Trophoblast cell (in vitro differentiated cells and primary cell): ENCODE data around the gene CAB39.
A peak's percentile ranks its signal among the peaks of the same experiment; 100 is the strongest.

ENCODE experiments used
- DNase-seq, 2 donors: peaks; one replicate each; pipeline ENCODE4 v3.0.0-alpha.2; 2016
- H2AFZ ChIP-seq: 2 replicates; pipeline ENCODE4 v1.6.1; 2013; ENCODE audit warnings: low read length, moderate library complexity, mild to moderate bottlenecking; ENCODE audit not compliant: insufficient read depth, poor library complexity
- H2AK5ac ChIP-seq: 2 replicates; pipeline ENCODE4 v1.6.1; 2013; ENCODE audit warnings: mild to moderate bottlenecking, low read length
- H2BK120ac ChIP-seq: 2 replicates; pipeline ENCODE4 v1.6.1; 2013; ENCODE audit warnings: low read length, mild to moderate bottlenecking, moderate library complexity; ENCODE audit not compliant: insufficient read depth, poor library complexity
- H2BK12ac ChIP-seq: 2 replicates; pipeline ENCODE4 v1.6.1; 2013; ENCODE audit warnings: mild to moderate bottlenecking, low read length, moderate library complexity
- H2BK5ac ChIP-seq: 2 replicates; pipeline ENCODE4 v1.6.1; 2013; ENCODE audit warnings: low read length, low read depth, moderate library complexity, mild to moderate bottlenecking; ENCODE audit not compliant: poor library complexity
- H3K14ac ChIP-seq: 2 replicates; pipeline ENCODE4 v1.6.1; 2013; ENCODE audit warnings: mild to moderate bottlenecking, low read length
- H3K18ac ChIP-seq: 2 replicates; pipeline ENCODE4 v1.6.1; 2013; ENCODE audit warnings: mild to moderate bottlenecking, low read length
- H3K23ac ChIP-seq: 2 replicates; pipeline ENCODE4 v1.6.1; 2013; ENCODE audit warnings: low read length
- H3K27ac ChIP-seq: 2 replicates; pipeline ENCODE4 v1.5.1; 2013; ENCODE audit warnings: low read depth, mild to moderate bottlenecking, inconsistent platforms, low read length, moderate library complexity
- H3K27me3 ChIP-seq: 2 replicates; pipeline ENCODE4 v1.6.1; 2013; ENCODE audit warnings: inconsistent platforms, mild to moderate bottlenecking, low read length, moderate library complexity; ENCODE audit not compliant: insufficient read depth
- H3K36me3 ChIP-seq, 2 experiments: 1 replicate in 1 of 2; 2 replicates in 1 of 2; pipeline ENCODE4 v1.6.1; 2013; ENCODE audit warnings: low read length in 2 of 2, mild to moderate bottlenecking in 2 of 2, moderate library complexity in 1 of 2; ENCODE audit not compliant: insufficient read depth in 2 of 2, control insufficient read depth in 1 of 2
- H3K4ac ChIP-seq: 2 replicates; pipeline ENCODE4 v1.6.1; 2013; ENCODE audit warnings: low read depth, mild to moderate bottlenecking, low read length, moderate library complexity
- H3K4me1 ChIP-seq, 2 experiments: 1 replicate in 1 of 2; 2 replicates in 1 of 2; pipeline ENCODE4 v1.6.1; 2013; ENCODE audit warnings: low read length in 2 of 2, mild to moderate bottlenecking in 2 of 2, moderate library complexity in 1 of 2; ENCODE audit not compliant: insufficient read depth in 2 of 2, control insufficient read depth in 1 of 2
- H3K4me2 ChIP-seq: 2 replicates; pipeline ENCODE4 v1.6.1; 2013; ENCODE audit warnings: inconsistent platforms, mild to moderate bottlenecking, low read length, moderate library complexity
- H3K4me3 ChIP-seq: 2 replicates; pipeline ENCODE4 v1.5.1; 2013; ENCODE audit warnings: mild to moderate bottlenecking, low read depth, low read length, inconsistent platforms
- H3K79me1 ChIP-seq: one replicate; pipeline ENCODE4 v1.6.1; 2013; ENCODE audit warnings: low read length
- H3K79me2 ChIP-seq: 2 replicates; pipeline ENCODE4 v1.6.1; 2013; ENCODE audit warnings: low read length, mild to moderate bottlenecking; ENCODE audit not compliant: control insufficient read depth, insufficient read depth, poor library complexity
- H3K9ac ChIP-seq: 2 replicates; pipeline ENCODE4 v1.6.1; 2013; ENCODE audit warnings: mild to moderate bottlenecking, low read length
- H3K9me3 ChIP-seq: 2 replicates; pipeline ENCODE4 v1.6.1; 2013; ENCODE audit warnings: low read depth, mild to moderate bottlenecking, control low read depth, inconsistent platforms, low read length; ENCODE audit not compliant: insufficient read depth
- H4K12ac ChIP-seq: 2 replicates; pipeline ENCODE4 v1.6.1; 2013; ENCODE audit warnings: low read depth, mild to moderate bottlenecking, low read length, moderate library complexity
- H4K8ac ChIP-seq: 2 replicates; pipeline ENCODE4 v1.6.1; 2013; ENCODE audit warnings: low read depth, mild to moderate bottlenecking, low read length, moderate library complexity
- H4K91ac ChIP-seq: one replicate; pipeline ENCODE4 v1.6.1; 2013; ENCODE audit warnings: low read depth, mild to moderate bottlenecking, low read length, moderate library complexity
- WGBS: extraction: QIAGEN DNeasy Blood & Tissue Kit; methylation state at CpG from one replicate; pipeline ENCODE4 v1.1.7; 2013; ENCODE audit warnings: missing lambda C conversion rate; ENCODE audit not compliant: insufficient read length, insufficient coverage; ENCODE audit errors: extremely low coverage; 5-methylcytosine and 5-hydroxymethylcytosine counted together

Gene CAB39

GRCh38 chr2:230751062-230751461 lies 38.4 kb downstream of the CAB39 start:
- Histone ChIP-seq H4K8ac (no peak overlapping the region), H3K36me3 (no peaks in the 10 kb centered on the region), H2BK12ac (no peak overlapping the region), H3K14ac (no peak overlapping the region), H3K27ac (no peak overlapping the region), H2AFZ (no peak overlapping the region), H4K12ac (no peak overlapping the region), H4K91ac (no peak overlapping the region), H3K4ac (no peak overlapping the region), H3K18ac (no peak overlapping the region), H3K4me2 (no peak overlapping the region), H3K4me3 (no peak overlapping the region), H2BK120ac (no peak overlapping the region), H3K27me3 (no peaks in the 10 kb centered on the region), H3K23ac (no peak overlapping the region), H2AK5ac (no peak overlapping the region), H3K9me3 (no peaks in the 10 kb centered on the region), H3K4me1 (no peaks in the 10 kb centered on the region), H3K79me1 (no peaks in the 10 kb centered on the region), H2BK5ac (no peak overlapping the region), H3K79me2 (no peaks in the 10 kb centered on the region), H3K9ac (no peak overlapping the region)
- DNase-seq = peak; percentile 19 to 61
- WGBS = no CpG with 5 or more reads among the region's 3 CpGs

- Histone ChIP-seq H4K12ac (no peak overlapping the region), H3K9me3 (no peaks in the 10 kb centered on the region), H3K4me3 (no peak overlapping the region), H2BK120ac (no peak overlapping the region), H3K14ac (no peak overlapping the region), H2AFZ (no peak overlapping the region), H2AK5ac (no peak overlapping the region), H3K36me3 (no peaks in the 10 kb centered on the region), H2BK5ac (no peak overlapping the region), H3K23ac (no peak overlapping the region), H3K9ac (no peak overlapping the region), H3K4ac (no peak overlapping the region), H3K4me1 (no peaks in the 10 kb centered on the region), H3K27me3 (no peaks in the 10 kb centered on the region), H3K79me1 (no peaks in the 10 kb centered on the region), H3K4me2 (no peak overlapping the region), H2BK12ac (no peak overlapping the region), H4K8ac (no peak overlapping the region), H3K27ac (no peak overlapping the region), H3K18ac (no peak overlapping the region), H4K91ac (no peak overlapping the region), H3K79me2 (no peaks in the 10 kb centered on the region)
- no peak for DNase-seq
- WGBS = 100% methylated on average over 1 of the region's 4 CpGs
These were observed 41.6 kb downstream of the CAB39 start for GRCh38 chr2:230754200-230754599.

GRCh38 chr2:230757476-230757875 lies 44.8 kb downstream of the CAB39 start:
- H3K18ac ChIP-seq = no peak overlapping the region
- no peak overlapping the region for H3K4ac ChIP-seq
- no peak overlapping the region for H3K4me2 ChIP-seq
- no peak overlapping the region for H2AK5ac ChIP-seq
- H3K23ac ChIP-seq = no peak overlapping the region
- H2BK12ac ChIP-seq = no peak overlapping the region
- no peak overlapping the region for H3K14ac ChIP-seq
- DNase-seq = peak; percentile 46 to 86
- no peaks in the 10 kb centered on the region for H3K27me3 ChIP-seq
- H2BK5ac ChIP-seq = no peak overlapping the region
- H2AFZ ChIP-seq = no peak overlapping the region
- no peak overlapping the region for H4K12ac ChIP-seq
- peaks cover 3 to 6% of the 10 kb centered on the region in 2 experiments for H3K36me3 ChIP-seq
- no peaks in the 10 kb centered on the region for H3K79me2 ChIP-seq
- no peaks in the 10 kb centered on the region for H3K4me1 ChIP-seq
- no CpG with 5 or more reads among the region's 2 CpGs for WGBS
- H3K79me1 ChIP-seq = no peaks in the 10 kb centered on the region
- no peak overlapping the region for H2BK120ac ChIP-seq
- no peak overlapping the region for H3K4me3 ChIP-seq
- no peak overlapping the region for H4K8ac ChIP-seq
- no peaks in the 10 kb centered on the region for H3K9me3 ChIP-seq
- no peak overlapping the region for H4K91ac ChIP-seq
- H3K27ac ChIP-seq = no peak overlapping the region
- no peak overlapping the region for H3K9ac ChIP-seq

GRCh38 chr2:230758566-230759480 lies 46.2 kb downstream of the CAB39 start:
- no peak overlapping the region for H4K8ac ChIP-seq
- no peak overlapping the region for H3K14ac ChIP-seq
- no peak overlapping the region for H4K91ac ChIP-seq
- no peak overlapping the region for H2BK12ac ChIP-seq
- H2AK5ac ChIP-seq = no peak overlapping the region
- H3K79me1 ChIP-seq = no peaks in the 10 kb centered on the region
- no peak overlapping the region for H2AFZ ChIP-seq
- H4K12ac ChIP-seq = no peak overlapping the region
- WGBS = no CpG with 5 or more reads among the region's 6 CpGs
- peak overlapping the region; percentile 27 for H3K4ac ChIP-seq
- peak in 1 of 2 donors; percentile 60 for DNase-seq
- no peak overlapping the region for H2BK5ac ChIP-seq
- no peaks in the 10 kb centered on the region for H3K79me2 ChIP-seq
- no peak overlapping the region for H3K23ac ChIP-seq
- no peak overlapping the region for H3K4me3 ChIP-seq
- no peaks in the 10 kb centered on the region for H3K9me3 ChIP-seq
- H3K27me3 ChIP-seq = no peaks in the 10 kb centered on the region
- no peaks in the 10 kb centered on the region for H3K4me1 ChIP-seq
- H3K36me3 ChIP-seq = peaks cover 3 to 9% of the 10 kb centered on the region in 2 experiments
- H3K9ac ChIP-seq = no peak overlapping the region
- H3K18ac ChIP-seq = no peak overlapping the region
- no peak overlapping the region for H3K27ac ChIP-seq
- no peak overlapping the region for H2BK120ac ChIP-seq
- H3K4me2 ChIP-seq = no peak overlapping the region
